HG03064 (cell line): ENCODE results near the gene LCE1F.

Experiments used
- ATAC-seq: cut with Tn5 transposase; IDR thresholded peaks from one replicate; pipeline ENCODE4 v1.9.1; 2021; ENCODE audit warnings: low read depth; ENCODE audit not compliant: unreplicated experiment

Gene LCE1F

GRCh38 chr1:152774875-152775274 is at the start of gene LCE1F:
TSS of gene LCE1F (plus strand) at chr1:152775140. CDS start at chr1:152776372, 1,232 bp downstream.
- ATAC-seq, result no peak

GRCh38 chr1:152725261-152725660 is 49.7 kb upstream of the LCE1F start:
- no peak for ATAC-seq

- ATAC-seq, result no peak
Measured at GRCh38 chr1:152728986-152729385, 46.0 kb upstream of the LCE1F start.

- ATAC-seq, result no peak
Measured at GRCh38 chr1:152735648-152736047, 39.3 kb upstream of the LCE1F start.

- ATAC-seq, result no peak
Measured at GRCh38 chr1:152737997-152738396, 36.9 kb upstream of the LCE1F start.

GRCh38 chr1:152739841-152740240 is 35.1 kb upstream of the LCE1F start:
- ATAC-seq, result no peak

- ATAC-seq, result no peak
Measured at GRCh38 chr1:152741656-152742055, 33.3 kb upstream of the LCE1F start.

GRCh38 chr1:152743371-152744145 is 31.4 kb upstream of the LCE1F start:
- no peak for ATAC-seq

- ATAC-seq, result no peak
Measured at GRCh38 chr1:152745289-152745704, 29.6 kb upstream of the LCE1F start.

- ATAC-seq, result no peak
Measured at GRCh38 chr1:152745765-152746444, 29.0 kb upstream of the LCE1F start.

GRCh38 chr1:152747831-152748230 is 27.1 kb upstream of the LCE1F start:
- no peak for ATAC-seq

- no peak for ATAC-seq
Measured at GRCh38 chr1:152752225-152752624, 22.7 kb upstream of the LCE1F start.

GRCh38 chr1:152753586-152753985 is 21.4 kb upstream of the LCE1F start:
- ATAC-seq, result no peak

- no peak for ATAC-seq
Measured at GRCh38 chr1:152756872-152757271, 18.1 kb upstream of the LCE1F start.

GRCh38 chr1:152757747-152758146 is 17.2 kb upstream of the LCE1F start, which contains the start of gene KPRP:
TSS of gene KPRP (plus strand) at chr1:152758025. CDS start at chr1:152759589, 1,564 bp downstream.
- ATAC-seq, result no peak

GRCh38 chr1:152758636-152759035 is 16.3 kb upstream of the LCE1F start:
- ATAC-seq, result no peak

GRCh38 chr1:152759453-152760173 is 15.3 kb upstream of the LCE1F start:
- ATAC-seq, result no peak

- ATAC-seq, result no peak
Measured at GRCh38 chr1:152760551-152761190, 14.3 kb upstream of the LCE1F start.

GRCh38 chr1:152761609-152762213 is 13.2 kb upstream of the LCE1F start:
- ATAC-seq, result no peak

GRCh38 chr1:152768847-152769533 is 6.0 kb upstream of the LCE1F start:
- ATAC-seq, result no peak
